ENCODE measurements around the gene TRIM49. TPM values are rescaled to one million over a fixed set of nuclear protein-coding genes. Genes with fewer than 3 reads are reported as not detected.
"Not testable (repeated sequence)": the region's sequence is repeated elsewhere in the genome, so short reads cannot be mapped to it uniquely, and the experiment has no call there.

Gene TRIM49, protein sequence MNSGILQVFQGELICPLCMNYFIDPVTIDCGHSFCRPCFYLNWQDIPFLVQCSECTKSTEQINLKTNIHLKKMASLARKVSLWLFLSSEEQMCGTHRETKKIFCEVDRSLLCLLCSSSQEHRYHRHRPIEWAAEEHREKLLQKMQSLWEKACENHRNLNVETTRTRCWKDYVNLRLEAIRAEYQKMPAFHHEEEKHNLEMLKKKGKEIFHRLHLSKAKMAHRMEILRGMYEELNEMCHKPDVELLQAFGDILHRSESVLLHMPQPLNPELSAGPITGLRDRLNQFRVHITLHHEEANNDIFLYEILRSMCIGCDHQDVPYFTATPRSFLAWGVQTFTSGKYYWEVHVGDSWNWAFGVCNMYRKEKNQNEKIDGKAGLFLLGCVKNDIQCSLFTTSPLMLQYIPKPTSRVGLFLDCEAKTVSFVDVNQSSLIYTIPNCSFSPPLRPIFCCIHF
- not detected for total RNA-seq
- long read RNA-seq: 0 reads

DNA sequence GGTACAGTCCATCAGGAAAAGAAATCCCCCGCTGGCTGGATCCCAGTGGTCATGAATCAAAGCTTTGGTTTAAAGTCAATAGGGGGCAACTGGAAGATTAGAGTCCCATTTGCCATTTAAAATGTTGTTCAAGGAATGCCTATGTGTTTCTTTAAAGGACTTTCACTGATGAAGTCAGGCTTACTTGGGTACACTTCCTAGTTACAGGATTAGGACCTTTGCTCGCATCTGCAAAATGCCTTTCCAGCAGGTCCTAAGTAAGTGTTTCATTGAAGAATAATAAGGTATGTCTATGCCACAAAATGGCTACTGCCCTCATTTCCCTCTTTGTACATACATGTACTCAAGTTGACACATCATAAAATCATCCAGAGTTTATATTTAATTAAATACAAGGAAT lies at the start of gene TRIM49:
TRIM49 (minus strand) TSS at position 101 of the 400 bp plus-strand sequence. CDS start 4,106 bp downstream, outside the sequence.
- intact Hi-C loops (cut with DNase I); ATAC-seq; DNase-seq (ENCODE audit: missing footprints): not testable (repeated sequence)

DNA sequence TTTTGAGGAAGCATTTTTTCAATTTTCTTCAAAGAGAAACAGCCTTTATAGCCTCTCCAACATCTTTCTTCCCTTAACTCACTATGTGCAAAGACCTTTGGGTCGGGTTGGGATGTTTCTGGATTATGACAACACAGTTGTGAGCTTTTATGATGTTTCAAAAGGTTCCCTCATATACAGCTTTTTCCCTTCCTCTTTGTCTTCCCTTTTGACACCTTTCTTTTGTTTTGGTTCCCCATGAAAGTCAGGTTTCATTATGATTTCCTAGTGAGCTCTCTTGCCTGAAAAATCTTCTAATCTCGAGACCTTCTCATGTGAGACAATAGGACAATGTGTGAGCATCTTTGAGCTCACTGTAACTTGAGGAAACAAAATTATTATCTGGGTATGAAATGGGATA lies 18.3 kb upstream of the TRIM49 start:
- intact Hi-C loops (cut with DNase I); DNase-seq (ENCODE audit: missing footprints); ATAC-seq: not testable (repeated sequence)

DNA sequence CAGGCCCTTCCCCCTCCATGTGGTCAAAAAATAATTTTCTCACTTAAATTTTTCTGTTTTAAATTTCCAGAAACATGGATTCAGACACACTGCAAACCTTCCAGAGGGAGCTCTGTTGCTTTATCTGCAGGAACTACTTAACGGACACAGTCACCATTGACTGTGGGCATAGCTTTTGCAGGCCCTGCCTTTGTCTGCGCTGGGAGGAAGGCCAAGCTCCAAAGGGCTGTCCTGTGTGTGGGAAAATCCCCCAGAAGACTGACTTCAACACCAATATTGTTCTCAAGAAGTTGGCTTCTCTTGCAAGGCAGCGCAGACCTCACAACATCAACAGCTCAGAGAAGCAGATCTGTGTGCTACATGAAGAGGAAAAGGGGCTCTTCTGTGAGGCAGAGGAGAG lies 11.6 kb upstream of the TRIM49 start:
- ATAC-seq; intact Hi-C loops (cut with DNase I); DNase-seq (ENCODE audit: missing footprints): not testable (repeated sequence)

DNA sequence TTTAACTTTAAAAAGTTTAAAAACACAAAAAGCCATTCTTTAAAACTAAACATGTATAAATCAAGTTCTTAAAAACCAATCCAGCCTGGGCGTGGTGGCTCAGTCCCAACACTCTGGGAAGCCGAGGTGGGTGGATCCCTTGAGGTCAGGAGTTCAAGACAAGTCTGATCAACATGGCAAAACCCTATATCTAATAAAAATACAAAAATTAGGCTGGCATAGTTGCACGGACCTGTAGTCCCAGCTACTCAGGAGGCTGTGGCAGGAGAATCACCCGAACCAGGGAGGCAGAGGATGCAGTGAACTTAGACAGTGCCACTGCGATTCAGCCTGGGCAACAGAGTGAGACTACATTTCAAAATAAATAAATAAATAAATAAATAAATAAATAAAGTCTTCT lies 5.2 kb upstream of the TRIM49 start:
- intact Hi-C loops (cut with DNase I); DNase-seq (ENCODE audit: missing footprints); ATAC-seq: not testable (repeated sequence)

DNA sequence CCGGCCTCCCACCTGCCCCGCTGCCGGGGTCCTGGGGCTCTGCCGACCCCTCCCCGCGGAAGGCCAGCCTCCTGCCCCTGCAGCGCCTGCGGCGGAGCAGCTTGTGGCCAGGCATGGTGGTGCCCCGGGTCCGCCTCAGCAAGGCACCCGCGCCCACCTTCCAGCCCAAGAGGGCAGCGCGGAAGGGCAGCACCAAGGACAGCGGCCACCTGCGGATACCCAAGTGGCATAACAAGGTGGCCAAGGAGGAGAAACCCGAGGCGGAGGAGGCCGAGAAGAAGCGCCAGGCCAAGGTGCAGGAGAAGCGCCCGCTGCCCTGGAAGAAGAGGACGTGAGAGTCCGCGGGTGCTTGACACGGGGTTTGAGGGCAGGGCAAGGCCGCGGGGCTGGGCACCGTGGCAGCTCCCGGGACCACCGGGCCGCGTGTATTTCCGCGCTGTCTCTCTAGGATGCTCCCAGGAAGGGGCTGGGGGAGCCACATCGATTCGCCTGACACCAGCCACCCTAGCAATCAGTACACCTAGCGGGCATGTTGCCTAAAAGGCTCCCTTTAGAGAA lies 20.8 kb downstream of the TRIM49 start:
- intact Hi-C loops (cut with DNase I); DNase-seq (ENCODE audit: missing footprints): not testable (repeated sequence)

DNA sequence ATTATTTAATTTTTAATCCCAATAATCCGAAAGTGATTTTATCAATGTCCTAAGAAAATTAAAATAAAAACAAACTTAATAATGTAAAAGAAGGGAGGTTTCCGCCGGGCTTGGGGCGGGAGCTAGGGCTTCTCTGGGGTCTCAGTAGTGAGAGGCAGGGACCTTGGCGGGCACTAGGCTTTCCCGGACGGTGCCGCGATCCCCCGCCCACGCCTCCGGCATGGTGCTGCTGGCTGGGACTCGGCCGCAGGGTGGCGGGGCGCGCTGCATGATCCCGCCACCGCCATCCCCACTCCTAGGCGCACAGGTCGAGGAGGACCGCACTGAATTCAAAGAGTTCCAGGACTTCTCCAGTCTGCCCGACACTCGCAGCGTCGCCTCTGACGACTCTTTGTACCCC lies 22.6 kb downstream of the TRIM49 start:
- DNase-seq (ENCODE audit: missing footprints); intact Hi-C loops (cut with DNase I); ATAC-seq: not testable (repeated sequence)

More for the DNA sequence above, 20.8 kb downstream of the TRIM49 start:
- ATAC-seq: not testable (repeated sequence)

DNA sequence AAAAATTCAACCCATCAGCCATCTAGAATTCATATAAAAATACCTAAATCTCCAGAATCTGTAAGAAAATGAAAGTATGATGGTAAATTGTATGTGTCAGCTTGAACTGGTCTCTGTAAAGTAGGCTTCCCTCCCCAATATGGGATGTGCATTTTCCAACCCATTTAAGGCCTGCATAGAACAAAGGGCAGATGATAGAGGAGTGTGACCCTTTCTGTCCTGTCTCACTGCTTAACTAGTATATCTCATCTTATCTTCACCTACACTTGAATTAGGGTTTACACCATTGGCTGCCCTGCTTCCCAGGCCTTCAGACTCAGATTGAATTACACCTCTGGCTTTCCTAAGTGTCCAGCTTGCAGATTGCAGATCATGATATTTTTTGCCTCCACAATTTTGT lies 57.6 kb downstream of the TRIM49 start:
- DNase-seq (ENCODE audit: missing footprints); ATAC-seq; intact Hi-C loops (cut with DNase I): not testable (repeated sequence)

Other genes with a start within 250 kb of the TRIM49 start
- gene TRIM77, start 98.3 kb downstream of the TRIM49 start, total RNA-seq: not detected
- gene TRIM64B, start 69.9 kb upstream of the TRIM49 start, total RNA-seq: not detected
- not detected for gene TRIM49D1, start 113.7 kb upstream of the TRIM49 start, total RNA-seq
- gene TRIM49D2, start 115.5 kb upstream of the TRIM49 start, total RNA-seq: not detected
- not detected for gene TRIM64, start 157.5 kb upstream of the TRIM49 start, total RNA-seq
- gene TRIM49C, start 222.5 kb upstream of the TRIM49 start, total RNA-seq: not detected